Measurements from ENCODE around the gene ADI1. TPM values are rescaled to one million over a fixed set of nuclear protein-coding genes. Genes with fewer than 3 reads are reported as not detected.
A peak's percentile ranks its signal among the peaks of the same experiment; 100 is the strongest.
"Not testable (repeated sequence)": the region's sequence is repeated elsewhere in the genome, so short reads cannot be mapped to it uniquely, and the experiment has no call there.

ADI1 gene
- total RNA-seq, 1 donor from 2014 or later, result 52.9 TPM

DNA sequence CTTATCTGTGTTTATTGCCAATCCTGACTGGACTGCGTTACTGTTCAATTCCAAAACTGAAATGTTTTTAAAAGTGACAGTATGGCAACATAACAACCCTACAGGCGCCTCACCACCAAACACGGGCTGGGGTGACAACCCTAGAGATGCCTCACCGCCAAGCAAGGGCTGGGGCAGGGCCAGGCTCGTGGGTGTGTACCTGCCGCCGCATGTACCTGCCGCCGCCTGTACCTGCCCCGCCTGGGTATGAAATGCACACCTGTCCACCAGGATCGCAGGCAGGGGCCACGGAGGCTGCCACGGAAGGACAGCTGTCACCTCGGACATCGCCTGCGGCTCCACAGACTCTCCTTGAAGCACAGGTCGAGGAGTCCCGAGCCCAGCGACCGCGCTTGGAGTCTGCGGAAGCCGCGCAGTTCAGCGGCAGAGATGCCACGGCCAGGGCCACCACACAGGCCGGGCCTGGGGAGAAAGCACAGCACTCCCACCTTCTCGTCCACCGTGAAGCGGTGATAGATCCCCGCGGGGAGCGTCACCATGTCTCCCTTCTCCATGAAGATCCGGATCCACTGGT is 18.9 kb downstream of the ADI1 start:
- ATAC-seq (no peak), DNase-seq (ENCODE audit: low spot score) (peak; percentile 37)
- intact Hi-C loops (cut with DNase I), result no loop called here

DNA sequence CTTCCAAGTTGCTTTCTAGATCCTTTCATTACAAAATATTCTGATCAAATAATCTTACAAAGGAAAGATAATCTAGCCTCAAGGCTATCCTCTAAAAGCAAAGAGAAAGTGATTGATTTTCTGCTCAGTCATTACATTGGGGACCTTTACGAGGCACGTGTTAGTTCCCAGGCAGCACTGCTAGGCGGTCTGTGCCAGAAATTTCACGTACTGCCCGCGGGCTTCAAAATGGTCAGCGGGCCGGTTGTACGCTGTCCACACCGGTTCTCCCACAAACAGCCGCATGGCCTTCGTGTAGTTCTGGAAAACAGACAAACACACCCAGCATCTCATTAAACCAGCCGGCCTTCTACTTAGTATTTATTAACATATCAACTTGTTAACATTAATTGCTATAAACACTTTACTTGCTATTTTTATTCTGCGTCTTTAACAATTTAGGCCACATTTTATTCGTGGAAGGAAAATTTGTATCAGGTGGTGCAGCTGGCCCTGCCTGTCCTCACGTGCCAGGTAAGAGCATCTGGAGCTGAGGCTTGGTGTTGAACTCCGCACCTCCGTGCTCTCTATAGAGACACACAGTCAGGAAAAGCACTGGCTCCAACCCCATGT is 20.4 kb downstream of the ADI1 start:
- intact Hi-C loops (cut with DNase I), result no loop called here
- ATAC-seq (no peak), DNase-seq (ENCODE audit: low spot score) (peak; percentile 15)

DNA sequence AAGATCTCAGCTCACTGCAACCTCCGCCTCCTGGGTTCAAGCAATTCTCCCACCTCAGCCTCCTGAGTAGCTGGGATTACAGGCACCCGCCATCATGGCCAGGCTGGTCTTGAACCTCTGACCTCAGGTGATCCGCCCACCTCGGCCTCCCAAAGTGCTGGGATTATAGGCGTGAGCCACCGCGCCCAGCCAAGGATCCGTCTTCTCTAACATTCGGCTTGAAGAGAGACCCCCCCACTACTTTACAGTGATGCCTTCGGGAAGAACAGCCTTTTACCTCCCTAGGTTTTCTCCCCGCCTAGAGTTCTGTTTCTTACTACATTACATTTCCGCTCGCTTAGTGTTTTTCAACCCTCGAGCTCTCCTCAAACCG is 22.6 kb downstream of the ADI1 start:
- intact Hi-C loops (cut with DNase I); ATAC-seq: not testable (repeated sequence)
- DNase-seq (ENCODE audit: low spot score), result peak; percentile 26

DNA sequence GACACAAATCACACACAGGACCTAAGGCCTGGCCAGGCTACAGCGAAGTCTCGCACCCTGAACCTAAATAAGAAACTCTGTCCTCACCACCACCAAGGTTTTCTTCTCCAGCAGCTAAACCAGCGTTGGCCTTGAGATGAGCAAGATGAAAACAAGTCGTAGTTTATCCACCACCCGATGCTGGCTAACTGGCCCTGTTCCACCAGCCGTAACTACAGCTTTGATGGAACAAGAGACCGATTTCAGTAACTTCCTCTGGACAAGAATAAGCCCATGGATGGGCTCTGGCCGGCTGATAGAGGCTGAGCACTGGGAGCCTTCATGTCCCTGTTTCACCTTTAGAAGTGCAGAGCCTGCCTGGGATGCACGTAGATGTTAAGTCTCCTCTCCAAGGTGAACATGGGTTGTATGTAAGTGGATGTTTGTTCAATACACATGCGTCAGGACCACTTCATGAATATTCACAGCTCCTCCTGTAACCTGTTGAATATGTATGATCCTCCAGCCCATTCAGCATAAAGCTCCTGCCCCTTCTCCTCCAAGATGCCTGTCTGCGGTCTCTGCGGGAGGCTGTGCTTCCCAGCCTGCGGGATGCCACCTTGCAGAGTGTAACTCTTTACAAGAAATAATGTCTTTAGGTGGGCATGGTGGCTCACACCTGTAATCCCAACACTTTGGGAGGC is 24.2 kb downstream of the ADI1 start:
- DNase-seq (ENCODE audit: low spot score), result peak; percentile 37
- intact Hi-C loops (cut with DNase I), result no loop called here
- no peak for ATAC-seq

DNA sequence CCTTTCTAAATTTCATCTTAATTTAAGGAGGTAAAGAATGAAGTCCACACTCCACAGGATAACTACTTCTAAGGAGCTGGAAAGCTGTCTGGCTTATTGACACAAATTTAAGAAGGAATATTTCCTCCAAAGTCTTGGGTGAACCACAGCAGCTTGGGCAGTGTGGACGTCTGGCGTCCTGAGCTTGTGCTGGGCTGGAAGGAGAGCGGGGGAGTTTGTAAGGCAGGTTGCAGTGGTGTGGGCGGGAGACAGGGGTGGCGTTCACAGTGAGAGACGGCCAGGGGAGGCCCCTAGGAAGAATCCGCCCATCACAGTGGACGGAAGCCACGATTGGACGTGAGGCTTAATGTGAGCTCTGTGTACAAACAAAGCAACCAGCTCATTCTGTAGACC is 25.7 kb downstream of the ADI1 start:
- intact Hi-C loops (cut with DNase I), result no loop called here
- peak; percentile 82 for ATAC-seq
- peak; percentile 73 for DNase-seq (ENCODE audit: low spot score)

DNA sequence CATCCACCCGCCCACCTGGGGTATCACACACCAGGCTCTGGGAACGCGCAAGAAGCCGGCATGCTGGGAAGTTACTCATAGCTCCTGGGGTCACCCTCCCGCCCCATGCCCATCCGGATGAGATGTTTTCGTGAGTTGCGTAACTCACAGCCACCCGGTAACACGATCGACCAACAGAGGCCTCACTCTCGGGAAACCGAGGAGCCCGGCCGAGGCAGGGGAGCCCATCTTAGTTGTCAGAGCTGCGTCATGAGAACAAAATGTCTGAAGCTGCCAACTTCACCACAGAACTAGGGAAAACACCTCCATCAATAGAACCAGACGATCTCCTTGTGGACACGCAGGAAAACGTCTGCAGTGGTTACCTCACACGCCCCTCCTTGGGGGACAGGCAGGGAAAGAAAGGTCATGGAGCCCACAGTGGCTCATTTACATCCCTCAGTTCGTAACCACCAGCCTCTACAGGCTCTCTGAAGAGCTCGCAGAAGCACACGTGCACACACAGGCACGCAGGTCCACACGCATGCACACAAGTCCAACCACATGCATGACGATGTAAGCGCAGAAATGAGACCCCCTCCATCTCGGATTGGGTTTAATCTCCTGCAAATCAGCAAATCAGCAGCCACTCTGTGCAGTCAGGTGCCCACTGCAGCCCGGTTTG is 26.2 kb downstream of the ADI1 start:
- intact Hi-C loops (cut with DNase I), result no loop called here
- ATAC-seq, result peak; percentile 93

DNA sequence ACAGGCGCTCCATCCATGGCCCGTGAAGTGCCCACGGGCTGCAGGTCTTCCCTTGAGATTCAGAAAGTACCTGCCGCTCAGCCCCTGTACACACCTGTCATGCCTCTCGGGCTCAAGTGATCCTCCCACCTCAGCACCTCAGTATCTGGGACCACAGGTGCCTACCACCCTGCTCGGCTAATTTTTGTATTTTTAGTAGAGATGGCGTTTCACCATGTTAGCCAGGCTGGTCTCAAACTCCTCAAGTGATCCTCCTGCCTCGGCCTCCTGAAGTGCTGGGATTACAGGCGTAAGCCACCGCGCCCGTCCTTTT is 26.9 kb downstream of the ADI1 start:
- intact Hi-C loops (cut with DNase I), result not testable (repeated sequence)

More for the DNA sequence above, 26.2 kb downstream of the ADI1 start:
- peak; percentile 83 for DNase-seq (ENCODE audit: low spot score)

DNA sequence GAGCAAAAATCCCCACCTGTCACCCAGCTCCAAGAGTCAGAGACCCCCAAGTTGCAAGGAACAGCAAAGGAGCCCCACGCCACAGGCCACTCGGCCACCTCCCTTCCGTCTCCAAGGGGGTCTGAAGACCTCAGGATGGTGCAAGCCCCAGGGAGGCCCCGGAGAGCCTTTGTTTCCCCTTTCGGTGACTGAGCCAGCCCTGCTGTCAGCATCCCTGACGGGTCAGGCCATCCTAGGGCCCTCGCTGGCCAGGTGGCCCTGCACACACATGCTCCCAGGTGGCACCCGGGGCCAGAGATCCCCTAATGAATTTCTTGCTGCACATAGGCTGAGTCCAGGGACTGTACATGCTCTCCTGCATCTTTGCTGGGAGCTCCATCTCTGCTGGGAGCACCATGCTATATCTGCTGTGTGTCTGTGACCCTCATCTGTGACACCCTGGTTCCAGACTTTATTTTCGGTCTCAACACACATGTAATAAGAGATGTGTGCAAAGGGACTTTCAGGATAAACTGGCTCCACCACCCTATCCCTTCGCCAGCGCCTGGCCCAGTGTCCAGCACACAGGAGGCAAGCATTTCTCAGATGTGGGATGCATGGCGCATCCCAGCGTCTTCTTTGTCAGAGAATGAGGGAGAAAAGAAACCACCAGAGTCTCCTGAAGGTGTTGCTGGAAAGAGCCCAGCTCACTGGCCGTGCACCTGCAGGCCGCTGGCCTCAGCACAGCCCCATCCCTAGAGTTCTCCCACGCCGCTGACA is 27.4 kb downstream of the ADI1 start:
- intact Hi-C loops (cut with DNase I), result no loop called here
- ATAC-seq (no peak), DNase-seq (ENCODE audit: low spot score) (peak; percentile 54)

More for the DNA sequence above, 26.9 kb downstream of the ADI1 start:
- not testable (repeated sequence) for DNase-seq (ENCODE audit: low spot score); ATAC-seq

DNA sequence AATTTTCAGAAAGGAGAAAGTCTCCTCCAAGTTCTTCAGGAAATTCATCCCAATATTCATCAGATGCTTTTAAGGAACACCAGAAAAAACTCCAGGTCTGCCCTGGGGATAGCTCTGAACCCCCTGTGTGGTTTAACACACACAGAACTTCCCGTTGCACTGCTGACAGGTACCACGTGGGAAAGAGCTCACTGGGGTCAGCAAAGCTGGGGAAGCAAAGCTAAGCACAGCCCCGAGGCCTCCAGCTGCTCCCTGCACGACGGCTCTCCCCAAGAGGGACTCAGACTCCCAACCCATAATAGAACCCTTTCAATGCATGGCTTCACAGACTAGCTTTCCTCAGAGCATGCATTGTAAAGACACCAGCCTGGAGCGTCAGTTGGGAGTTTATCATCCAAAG is 28.0 kb downstream of the ADI1 start:
- intact Hi-C loops (cut with DNase I), result no loop called here
- ATAC-seq, result no peak
- peak; percentile 34 for DNase-seq (ENCODE audit: low spot score)

DNA sequence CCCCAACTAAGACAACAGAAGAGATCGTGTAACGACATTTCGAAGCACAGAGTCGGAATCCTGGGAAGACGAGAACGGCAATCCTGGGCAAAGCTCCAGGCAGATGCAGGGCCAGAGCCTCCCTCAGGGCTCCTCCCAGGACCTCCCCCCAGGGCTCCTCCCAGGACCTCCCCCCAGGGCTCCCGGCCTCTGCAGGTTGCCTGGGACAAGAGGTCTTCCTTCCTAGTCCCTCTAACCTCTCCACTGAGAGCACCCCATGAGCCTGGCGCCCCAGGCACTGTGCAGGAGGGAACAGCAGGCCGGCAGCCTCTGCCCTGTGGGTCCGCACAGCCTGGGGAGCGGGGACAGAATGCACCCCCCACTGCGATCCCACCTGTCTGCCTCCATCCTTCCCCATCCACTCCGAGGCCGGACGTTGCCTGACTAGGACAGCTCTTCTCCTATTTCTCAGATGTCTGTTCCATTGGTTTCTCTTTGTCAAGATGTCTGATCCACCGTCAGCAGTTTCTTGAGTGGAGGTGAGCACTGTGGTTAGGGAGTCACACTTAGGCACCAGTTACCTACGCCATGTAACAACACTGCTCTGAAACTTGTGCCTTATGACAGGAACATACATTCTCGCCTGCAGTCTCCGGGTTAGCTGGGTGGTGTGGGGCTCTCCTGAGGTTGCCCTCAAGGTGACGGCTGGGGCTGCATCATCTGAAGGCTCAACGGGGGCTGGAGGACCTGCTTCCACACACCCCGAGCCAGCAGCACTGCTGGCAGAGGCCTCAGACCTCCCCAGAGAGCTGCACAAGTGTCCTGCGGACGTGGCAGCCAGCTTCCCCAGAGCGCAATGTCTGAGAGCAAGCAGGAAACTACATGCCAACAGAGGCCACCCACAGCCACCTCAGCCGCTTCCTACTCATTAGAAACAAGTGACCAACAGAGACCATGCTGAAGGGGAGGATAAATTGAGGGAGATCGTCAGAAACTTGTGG is 28.9 kb downstream of the ADI1 start:
- DNase-seq (ENCODE audit: low spot score) (peak; percentile 57), ATAC-seq (no peak)
- intact Hi-C loops (cut with DNase I), result no loop called here

DNA sequence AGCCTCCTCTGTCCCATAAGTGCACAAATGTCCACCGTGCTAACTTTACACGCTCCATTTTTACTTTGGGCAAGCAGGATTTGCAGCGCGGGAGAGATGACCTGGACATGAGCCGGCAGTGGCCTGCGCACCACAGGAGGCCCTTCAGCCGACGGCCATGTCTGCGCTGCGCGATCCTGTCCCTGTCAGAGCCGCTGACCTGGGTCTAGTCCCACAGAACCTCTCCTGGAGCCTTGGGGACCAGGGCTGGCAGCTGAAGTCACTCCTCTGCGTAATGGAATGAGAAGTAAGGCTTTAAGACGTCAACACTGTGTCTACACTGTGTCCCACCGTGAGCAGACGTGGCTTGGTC is 29.6 kb downstream of the ADI1 start:
- ATAC-seq, result no peak
- intact Hi-C loops (cut with DNase I), result no loop called here
- DNase-seq (ENCODE audit: low spot score), result peak; percentile 49

DNA sequence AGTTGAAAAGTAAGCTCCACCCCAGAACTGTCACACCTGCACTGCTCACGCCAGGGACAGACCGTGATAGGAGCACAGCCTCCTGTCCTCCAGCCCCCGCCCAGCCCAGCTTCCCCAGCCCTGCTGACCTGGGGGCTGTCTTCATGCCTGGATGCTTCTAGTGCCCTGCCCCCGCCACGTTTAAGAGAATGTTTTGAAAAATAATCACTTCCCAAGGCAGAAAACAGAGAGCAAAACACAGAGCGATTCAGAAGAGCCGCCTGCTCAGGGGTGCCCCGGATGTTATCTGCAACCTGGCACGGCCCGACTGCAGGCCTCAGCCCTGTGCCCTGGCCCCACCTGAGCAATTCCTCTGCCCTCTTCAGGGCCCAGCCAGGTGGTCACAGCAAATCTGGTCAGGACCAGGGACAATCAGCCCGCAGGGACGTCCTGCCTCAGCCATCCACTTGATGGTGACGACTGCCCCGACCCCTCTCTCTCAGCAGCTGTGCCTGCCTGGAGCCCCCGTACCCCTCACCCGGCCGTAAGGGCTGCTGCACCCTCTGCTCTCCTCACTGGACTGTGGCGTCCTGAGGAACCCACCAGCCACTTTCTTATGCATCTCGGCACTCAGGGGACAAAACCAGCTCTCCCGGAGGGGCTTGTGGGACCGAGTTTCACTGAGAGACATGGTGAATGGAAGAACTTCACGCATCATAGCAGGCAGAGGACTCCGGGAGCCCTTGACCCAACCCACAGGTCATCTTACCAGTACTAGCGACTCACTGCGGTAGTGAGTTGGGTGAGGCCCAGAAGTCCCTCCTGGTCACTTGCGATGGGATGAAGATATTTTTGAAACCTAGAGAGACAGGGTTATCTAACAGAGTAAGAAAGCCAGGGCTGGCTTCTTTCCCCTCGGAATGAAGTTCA is 30.2 kb downstream of the ADI1 start:
- ATAC-seq (no peak), DNase-seq (ENCODE audit: low spot score) (peak; percentile 50)
- intact Hi-C loops (cut with DNase I), result no loop called here

DNA sequence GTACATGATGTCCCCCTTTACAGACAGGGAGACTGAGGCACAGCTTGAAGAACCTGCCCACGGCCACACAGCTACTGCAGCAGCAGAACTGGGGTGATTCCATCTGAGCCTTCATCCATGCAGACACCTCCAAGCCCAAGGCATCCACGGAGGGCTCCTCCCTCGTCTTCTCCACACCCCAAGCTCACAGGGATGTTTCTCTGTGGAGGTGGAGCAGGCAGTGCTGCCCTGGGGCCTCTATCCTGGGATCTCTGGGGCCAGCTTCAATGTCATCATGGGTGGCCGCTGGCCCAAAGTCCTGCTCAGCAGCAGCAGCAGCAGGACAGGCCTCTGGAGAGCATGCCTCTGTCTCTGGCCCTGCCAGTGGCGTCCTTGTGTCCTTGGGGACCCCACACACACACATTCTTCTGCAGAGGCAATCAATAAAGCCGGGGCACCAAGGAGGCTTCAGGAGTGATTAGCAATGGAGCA is 31.2 kb downstream of the ADI1 start:
- peak; percentile 53 for DNase-seq (ENCODE audit: low spot score)
- intact Hi-C loops (cut with DNase I), result no loop called here
- no peak for ATAC-seq

DNA sequence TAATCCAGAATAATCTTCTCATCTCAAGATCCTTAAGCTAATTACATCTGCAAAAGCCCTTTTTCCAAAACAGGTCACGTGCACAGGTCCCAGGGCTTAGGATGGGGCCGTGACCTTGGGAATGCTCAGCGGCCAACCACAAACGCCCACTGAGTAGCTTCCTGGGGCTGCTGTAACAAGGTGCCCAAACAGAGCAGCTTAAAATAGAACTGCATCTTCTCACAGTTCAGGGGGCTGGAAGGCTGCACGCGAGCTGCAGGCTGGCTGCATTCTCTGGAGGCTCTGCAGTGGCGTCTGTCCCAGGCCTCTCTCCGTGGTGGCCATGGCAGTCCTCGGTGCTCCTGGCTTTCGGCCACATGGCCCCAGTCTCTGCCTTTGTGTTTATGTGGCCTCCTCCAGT is 31.9 kb downstream of the ADI1 start:
- ATAC-seq (peak; percentile 2), DNase-seq (ENCODE audit: low spot score) (peak; percentile 41)
- intact Hi-C loops (cut with DNase I), result no loop called here

DNA sequence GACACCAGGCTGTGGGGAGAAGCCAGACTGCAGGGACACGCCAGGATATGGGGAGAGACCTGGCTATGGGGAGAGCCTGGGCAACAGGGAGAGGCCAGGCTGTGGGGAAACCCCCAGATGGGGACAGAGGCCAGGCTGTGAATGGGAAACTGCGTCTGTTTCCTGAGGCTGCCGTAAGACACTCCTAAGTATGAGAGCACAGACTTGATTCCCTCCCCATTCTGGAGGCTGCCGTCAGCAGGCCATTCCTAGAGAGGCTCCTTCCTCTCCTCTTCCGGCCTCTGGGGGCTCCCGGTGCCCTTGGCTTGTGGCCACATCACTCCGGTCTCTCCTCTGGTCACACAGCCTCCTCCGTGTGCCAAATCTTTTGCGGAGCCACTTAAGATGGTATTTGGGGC is 32.3 kb downstream of the ADI1 start:
- peak; percentile 51 for DNase-seq (ENCODE audit: low spot score)
- no peak for ATAC-seq
- intact Hi-C loops (cut with DNase I), result no loop called here

DNA sequence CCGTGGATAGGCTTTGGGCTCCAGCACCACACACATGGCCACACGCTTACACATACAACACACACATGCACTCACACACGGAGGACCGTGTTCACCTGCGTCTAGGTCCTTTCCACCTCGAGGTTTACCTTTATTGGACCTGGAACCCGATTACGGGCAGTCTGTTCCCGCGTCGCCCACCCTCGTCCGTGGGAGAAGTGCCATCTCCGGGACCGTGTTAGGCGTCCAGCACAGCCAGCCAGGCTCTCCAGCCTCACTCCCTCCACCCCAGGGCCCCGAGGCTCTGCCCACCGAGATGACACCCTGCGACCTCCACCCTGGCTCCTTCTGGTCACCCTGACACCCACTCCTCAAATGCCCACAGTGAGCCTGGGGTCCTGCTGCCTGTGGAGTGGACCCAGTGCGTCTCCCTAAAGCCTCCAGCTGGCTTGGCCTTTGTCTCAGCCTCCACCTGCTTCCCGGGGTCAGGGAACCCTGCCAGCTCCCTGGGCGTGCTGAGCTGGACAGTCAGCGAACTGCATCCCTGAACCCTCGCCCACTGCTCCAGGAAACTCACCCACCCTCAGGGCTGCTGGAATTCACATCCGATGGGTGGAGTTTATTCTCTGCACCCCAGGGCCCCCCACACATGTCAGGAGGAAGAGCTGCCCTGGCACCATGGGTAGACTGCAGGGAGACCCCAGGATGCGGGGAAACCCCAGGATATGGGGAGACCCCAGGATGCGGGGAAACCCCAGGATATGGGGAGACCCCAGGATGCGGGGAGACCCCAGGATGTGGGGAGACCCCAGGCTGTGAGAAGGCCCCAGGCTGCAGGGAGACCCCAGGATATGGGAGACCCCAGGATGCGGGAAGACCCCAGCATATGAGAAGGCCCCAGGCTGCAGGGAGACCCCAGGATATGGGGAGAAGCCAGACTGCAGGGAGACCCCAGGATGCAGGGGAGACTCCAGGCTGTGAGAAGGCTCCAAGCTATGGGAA is 33.0 kb downstream of the ADI1 start:
- DNase-seq (ENCODE audit: low spot score), result peak; percentile 57
- ATAC-seq, result no peak
- intact Hi-C loops (cut with DNase I), result no loop called here
